Activated CD8-positive, alpha-beta memory T cell treated with anti-CD3 and anti-CD28 coated beads for 48 hours (primary cell): ENCODE results near the gene CCDC88C.

Experiments
- DNase-seq, 3 experiments: peaks; one replicate each; pipeline ENCODE4 v3.0.0-alpha.2; 2020; ENCODE audit warnings: low read depth in 2 of 3, low spot score in 2 of 3

The CCDC88C gene

GRCh38 chr14:91397965-91398591 lies 19.5 kb downstream of the CCDC88C start:
- DNase-seq, result no peak

DNA sequence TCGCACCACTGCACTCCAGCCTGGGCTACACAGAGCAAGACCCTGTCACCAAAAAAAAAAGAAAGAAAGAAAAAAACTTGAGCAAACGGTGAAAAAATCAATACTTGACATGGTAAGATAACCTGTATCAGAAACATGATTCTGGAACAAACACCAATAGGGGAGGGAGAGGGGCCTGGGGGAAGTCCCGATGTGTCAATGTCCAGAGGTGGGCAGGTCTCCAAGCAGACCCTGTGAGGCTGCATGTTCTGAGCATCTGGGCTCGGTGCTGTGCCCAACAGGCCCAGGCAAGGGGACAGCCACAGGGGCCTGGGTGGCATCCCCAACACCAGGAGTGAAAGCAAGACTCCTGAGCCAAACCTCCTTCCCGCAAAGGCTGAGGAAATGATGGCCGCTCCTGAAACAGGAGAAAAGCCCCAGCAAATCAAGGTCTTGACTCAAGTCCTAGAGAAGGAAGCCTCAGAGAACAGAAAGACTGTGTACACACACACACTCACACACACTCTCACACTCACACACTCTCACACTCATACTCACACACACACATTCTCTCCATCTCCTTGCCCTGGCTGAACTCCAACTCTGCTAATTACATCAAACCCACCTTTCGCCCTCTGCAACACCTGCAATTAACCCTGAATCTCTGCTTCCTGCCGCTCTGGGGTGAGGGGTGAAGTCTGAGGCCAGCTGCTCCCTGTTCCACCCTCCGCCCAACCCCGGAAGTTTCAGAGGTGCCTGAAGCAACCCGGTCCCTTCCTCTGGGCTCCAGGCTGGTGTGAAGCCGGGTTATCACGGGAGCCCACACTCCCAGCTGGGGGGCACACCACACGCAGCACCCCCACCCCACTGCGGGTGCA lies 20.4 kb downstream of the CCDC88C start:
- no peak for DNase-seq

DNA sequence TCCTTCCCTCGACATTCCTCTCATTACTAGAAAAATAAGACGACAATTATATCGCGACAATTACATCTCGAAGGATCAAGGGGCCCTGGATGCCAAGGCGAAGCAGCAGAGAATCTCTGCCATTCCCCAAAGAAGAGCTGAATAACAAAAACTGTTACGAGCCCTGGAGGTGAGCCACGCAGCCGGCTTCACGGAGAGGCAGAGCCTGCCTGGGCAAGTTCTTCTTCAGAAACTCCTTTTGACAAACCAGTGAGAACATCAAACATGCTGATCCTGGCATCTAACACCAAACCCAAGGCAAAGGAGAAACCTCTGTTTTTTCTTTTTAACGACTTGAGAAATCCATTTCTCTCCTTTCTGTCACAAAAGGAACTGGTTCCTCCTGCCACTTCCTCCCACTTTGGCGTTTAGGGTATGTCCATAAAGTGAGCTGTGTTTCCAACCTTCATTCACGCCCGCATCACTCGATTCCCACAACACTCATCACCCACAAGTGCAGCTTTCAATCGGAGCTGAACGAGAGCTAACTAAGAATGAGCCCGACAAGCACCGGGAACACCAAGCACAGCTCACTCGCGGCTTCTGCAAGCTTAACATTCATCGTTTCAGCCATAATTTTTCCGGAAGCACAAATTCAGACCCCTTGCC lies 21.5 kb downstream of the CCDC88C start:
- DNase-seq, result no peak

DNA sequence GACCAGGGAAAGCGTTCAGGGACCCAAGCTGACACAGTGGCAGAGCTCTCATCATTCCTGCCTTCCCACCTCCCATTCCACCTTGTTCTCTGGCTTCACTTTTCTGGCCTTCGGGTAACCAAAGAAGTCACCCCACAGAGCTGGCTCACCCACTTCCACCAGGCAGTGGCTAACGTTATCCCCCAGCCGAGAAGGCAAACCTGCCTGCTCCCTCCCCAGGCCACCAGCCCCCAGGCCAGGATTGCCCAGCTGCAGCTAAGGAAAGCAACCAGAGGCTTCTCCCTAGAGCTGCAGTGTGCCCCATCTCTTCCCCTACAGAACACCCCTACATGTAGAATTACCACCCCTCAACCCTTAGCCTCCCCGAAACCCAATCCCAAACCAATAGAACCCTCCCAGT lies 22.2 kb downstream of the CCDC88C start:
- DNase-seq, result no peak

- no peak for DNase-seq
These were observed 23.2 kb downstream of the CCDC88C start for GRCh38 chr14:91394105-91395081.

GRCh38 chr14:91392623-91393303 lies 24.9 kb downstream of the CCDC88C start:
- DNase-seq, result no peak

DNA sequence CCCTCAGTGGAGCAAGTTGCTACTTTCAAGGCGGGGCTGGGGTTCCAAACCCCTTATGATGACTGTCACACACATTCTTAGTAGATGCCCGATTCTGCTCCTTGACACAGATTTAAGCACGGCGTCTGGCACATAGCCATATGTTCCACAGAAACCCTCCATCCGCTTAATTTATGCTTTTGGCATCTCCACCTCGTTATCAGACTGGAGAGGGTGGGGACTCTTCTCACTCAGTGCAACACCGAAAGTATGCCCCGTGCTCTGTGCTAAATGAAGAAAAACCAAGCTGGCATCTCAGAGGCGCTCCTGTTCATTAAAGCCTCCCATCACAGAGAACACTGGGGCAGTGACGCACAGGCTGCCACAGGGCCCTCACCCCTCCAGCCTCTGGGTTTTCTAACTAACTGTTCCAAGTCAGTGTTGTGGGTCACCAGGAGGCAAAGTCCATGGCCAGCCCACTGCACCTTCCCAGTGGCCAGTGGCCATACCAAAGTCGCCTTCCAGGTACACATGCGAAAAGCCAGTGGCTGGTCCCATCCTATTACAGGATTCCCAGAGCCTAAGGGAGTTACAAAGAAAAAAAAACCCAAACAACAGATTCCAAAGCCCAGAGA lies 27.3 kb downstream of the CCDC88C start:
- DNase-seq, result no peak

- no peak for DNase-seq
These were observed 28.5 kb downstream of the CCDC88C start for GRCh38 chr14:91389150-91389549.

- no peak for DNase-seq
These were observed 29.1 kb downstream of the CCDC88C start for GRCh38 chr14:91388551-91388975.

DNA sequence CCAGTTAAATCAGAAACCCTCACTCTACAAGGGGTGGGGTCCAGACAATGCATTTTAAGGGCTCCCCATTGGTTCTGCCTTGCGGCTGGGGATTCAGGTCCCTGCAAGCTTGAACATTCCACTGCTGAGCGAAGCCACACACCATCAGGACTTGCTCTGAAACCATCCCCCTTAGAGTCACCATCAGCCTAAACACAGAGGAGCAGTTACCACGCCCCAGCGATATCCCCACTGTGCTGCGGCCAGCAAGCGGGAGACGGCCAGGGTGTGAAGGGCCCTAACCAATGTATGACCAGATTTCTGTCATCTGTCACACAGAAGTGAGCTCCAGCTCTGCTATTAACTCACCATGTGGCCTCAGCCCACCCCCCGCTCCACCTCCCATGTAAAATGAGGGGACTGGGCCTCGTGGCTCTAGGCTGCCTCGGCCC lies 29.7 kb downstream of the CCDC88C start:
- DNase-seq, result no peak

DNA sequence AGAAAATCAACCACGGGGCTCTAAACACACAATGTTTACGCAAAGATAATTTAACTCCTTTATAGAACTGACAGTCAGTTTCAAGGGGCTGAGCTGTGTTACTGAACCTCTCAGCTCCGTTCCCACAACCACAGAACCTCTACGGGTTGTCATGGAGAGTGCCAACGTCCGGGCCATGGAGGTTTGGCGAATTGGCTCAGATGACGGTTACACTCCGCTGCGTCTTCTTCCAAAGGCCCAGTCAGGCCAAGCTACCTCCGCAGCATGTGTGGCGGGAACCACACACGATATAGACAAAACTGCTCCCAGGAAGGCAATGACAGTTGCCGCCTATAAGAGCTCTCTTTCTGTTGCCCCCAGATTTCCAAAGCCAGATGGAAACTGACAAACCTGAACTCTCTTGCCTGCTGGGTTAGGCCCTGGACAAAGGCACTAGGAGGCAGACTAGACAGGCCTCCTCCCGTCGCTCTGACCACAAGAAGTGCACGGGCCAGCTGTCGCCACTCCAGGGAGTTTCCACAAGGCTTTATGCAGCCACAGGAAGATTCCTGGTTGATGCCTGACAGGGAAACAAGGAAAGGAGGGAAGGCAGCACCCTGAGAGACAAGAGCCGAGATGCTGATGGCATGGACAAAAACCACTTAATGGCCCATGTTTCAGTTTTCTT lies 30.3 kb downstream of the CCDC88C start:
- no peak for DNase-seq

DNA sequence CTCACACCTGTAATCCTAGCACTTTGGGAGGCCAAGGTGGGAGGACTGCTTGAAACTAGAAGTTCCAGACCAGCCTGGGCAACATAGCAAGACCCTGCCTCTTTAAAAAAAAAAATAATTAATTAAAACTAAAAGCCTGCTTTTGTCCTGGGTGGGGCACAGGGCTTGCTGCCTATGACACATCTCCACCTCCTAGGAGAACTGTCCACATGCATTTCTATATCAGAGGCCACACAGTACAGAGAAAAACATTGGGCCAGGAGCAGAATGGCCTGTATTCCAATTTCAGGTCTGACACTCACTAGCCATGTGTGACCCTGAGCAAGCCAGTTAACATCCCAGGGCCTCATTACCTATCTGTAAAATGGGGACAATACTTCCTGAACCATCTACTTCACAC lies 31.9 kb downstream of the CCDC88C start:
- no peak for DNase-seq

DNA sequence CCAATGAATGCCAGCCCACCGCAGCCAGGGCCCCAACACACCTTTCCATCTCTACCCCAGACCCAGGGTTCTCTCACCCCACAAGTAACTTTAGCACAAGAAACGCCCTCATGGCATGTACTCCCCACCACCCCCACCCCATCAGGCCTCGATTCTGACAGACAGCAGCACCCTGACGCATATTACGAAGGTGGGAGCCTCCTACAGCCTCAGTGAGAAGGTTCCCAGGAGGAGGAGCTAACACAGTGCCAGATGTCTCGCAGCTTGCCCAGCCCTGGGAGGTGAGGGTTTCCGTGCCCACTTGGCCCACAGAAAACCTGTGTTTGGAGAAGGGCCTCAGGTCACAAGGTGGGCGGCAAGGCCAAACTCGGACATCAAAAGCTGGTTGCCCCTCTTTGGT lies 32.4 kb downstream of the CCDC88C start:
- no peak for DNase-seq

GRCh38 chr14:91383439-91383838 lies 34.2 kb downstream of the CCDC88C start:
- DNase-seq, result no peak

GRCh38 chr14:91381801-91382670 lies 35.6 kb downstream of the CCDC88C start:
- no peak for DNase-seq

- no peak for DNase-seq
These were observed 36.8 kb downstream of the CCDC88C start for GRCh38 chr14:91380610-91381371.

- no peak for DNase-seq
These were observed 37.5 kb downstream of the CCDC88C start for GRCh38 chr14:91380123-91380522.

- no peak for DNase-seq
These were observed 38.1 kb downstream of the CCDC88C start for GRCh38 chr14:91379579-91379932.
